Transverse colon (tissue), 4 donors: ENCODE measurements around the gene ADAM17.

Source experiments
- POLR2A ChIP-seq: fragments of 450-650 bp; IDR thresholded peaks from one replicate; pipeline ENCODE4 v1.6.1; 2016; ENCODE audit warnings: antibody characterized with exemption, mild to moderate bottlenecking, moderate library complexity
- POLR2AphosphoS5 ChIP-seq, 3 donors: sonication (generic); formaldehyde crosslinking; IDR thresholded peaks; one replicate each; pipeline ENCODE4 v1.6.1; 2016; ENCODE audit warnings: antibody characterized with exemption in 3 of 3
- TF ChIP-seq, protein P1 (sequence below), 5 experiments: fragments of 200-600 bp in 3 of 5; fragments of 450-650 bp in 2 of 5; sonication (generic) in 3 of 5; IDR thresholded peaks; 1 replicate in 2 of 5; 2 replicates in 3 of 5; pipeline ENCODE4 v1.5.1; 2016 to 2017; ENCODE audit warnings: antibody characterized with exemption in 5 of 5, inconsistent platforms in 3 of 5, mild to moderate bottlenecking in 2 of 5, moderate library complexity in 1 of 5

DNA sequence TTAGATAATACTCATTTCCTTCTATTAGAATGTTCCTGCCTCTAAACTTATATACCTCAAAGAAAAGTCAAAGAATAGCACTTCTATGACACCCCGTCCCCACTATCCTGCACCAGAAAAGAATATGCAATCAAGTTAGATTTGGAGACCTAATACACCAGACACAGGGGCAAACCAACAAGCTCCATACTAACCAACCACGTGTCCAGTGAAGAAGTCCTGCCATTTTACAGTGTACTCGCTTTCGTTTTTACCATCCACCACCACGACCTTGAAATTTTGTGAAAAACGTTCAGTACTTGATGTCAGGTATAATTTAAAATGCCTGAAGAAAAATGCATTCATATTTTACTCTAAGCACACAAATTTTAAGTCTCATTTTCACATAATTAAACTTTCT, 19.1 kb downstream of the ADAM17 start:
- no peak for TF ChIP-seq POLR2AphosphoS5 (IDR thresholded peaks at IDR 0.05)
- no peak for TF ChIP-seq POLR2A
- TF ChIP-seq, protein P1, sequence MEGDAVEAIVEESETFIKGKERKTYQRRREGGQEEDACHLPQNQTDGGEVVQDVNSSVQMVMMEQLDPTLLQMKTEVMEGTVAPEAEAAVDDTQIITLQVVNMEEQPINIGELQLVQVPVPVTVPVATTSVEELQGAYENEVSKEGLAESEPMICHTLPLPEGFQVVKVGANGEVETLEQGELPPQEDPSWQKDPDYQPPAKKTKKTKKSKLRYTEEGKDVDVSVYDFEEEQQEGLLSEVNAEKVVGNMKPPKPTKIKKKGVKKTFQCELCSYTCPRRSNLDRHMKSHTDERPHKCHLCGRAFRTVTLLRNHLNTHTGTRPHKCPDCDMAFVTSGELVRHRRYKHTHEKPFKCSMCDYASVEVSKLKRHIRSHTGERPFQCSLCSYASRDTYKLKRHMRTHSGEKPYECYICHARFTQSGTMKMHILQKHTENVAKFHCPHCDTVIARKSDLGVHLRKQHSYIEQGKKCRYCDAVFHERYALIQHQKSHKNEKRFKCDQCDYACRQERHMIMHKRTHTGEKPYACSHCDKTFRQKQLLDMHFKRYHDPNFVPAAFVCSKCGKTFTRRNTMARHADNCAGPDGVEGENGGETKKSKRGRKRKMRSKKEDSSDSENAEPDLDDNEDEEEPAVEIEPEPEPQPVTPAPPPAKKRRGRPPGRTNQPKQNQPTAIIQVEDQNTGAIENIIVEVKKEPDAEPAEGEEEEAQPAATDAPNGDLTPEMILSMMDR (IDR thresholded peaks at IDR 0.05) = no peak
